ENCODE data around the gene SIMC1. TPM values are rescaled to one million over a fixed set of nuclear protein-coding genes. Genes with fewer than 3 reads are reported as not detected.
"Not testable (repeated sequence)": the region's sequence is repeated elsewhere in the genome, so short reads cannot be mapped to it uniquely, and the experiment has no call there.

SIMC1 gene
- total RNA-seq, 2 experiments from 2014 or later = 33.6 to 57.5 TPM

DNA sequence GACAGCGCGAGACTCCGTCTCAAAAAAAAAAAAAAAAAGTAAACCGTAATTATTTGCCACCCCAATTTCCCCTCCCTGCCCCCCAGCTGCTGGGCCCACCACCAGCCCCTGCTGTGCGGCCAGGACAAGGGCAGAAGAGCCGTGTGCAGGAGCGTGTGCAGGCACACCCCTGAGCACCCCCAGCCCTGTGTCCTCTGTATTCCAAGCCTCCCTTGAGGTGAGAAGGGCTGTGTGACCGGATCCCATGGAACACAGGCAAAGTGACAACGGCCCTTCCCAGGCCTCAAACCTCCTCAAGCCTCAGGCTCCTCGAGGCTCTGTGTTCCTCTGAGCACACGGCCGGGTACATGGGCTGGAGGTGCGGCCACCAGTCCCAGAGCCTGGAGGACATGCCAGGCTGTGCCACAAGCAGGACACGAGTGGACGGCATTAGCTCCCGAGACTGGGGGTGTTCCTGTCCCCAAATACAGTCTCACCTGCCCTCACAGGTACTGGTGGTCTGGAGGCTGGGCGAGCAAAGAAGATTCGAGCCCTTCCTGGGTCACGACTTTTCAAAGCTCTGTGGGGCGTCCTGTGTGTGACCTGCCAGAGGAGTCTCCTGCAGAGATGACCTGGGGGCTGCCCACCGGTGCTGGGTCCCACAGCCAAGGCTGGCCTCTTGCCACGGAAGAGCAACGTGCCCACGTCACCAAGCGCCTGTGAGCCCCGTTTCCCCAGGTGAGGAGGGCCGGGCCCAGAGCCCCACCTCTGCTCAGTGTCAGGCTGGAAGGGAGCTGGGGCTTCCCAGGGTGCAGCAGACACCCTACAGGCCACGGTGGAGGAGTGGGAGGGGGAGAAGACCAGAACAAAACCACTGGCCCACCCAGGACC, 47.1 kb upstream of the SIMC1 start:
- TF ChIP-seq EZH2phosphoT487 (IDR thresholded peaks at IDR 0.05; ENCODE audit: borderline replicate concordance, low read depth, low read length) = no peak
- TF ChIP-seq, protein P1, sequence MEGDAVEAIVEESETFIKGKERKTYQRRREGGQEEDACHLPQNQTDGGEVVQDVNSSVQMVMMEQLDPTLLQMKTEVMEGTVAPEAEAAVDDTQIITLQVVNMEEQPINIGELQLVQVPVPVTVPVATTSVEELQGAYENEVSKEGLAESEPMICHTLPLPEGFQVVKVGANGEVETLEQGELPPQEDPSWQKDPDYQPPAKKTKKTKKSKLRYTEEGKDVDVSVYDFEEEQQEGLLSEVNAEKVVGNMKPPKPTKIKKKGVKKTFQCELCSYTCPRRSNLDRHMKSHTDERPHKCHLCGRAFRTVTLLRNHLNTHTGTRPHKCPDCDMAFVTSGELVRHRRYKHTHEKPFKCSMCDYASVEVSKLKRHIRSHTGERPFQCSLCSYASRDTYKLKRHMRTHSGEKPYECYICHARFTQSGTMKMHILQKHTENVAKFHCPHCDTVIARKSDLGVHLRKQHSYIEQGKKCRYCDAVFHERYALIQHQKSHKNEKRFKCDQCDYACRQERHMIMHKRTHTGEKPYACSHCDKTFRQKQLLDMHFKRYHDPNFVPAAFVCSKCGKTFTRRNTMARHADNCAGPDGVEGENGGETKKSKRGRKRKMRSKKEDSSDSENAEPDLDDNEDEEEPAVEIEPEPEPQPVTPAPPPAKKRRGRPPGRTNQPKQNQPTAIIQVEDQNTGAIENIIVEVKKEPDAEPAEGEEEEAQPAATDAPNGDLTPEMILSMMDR (conservative IDR thresholded peaks at IDR 0.05; ENCODE audit: low read length) = no peak

GRCh38 chr5:176192094-176192721, 46.0 kb upstream of the SIMC1 start:
- Histone ChIP-seq H3K4me3 (ENCODE audit: low read depth, low read length, poor library complexity, severe bottlenecking) (no peak overlapping the region), H4K20me1 (ENCODE audit: insufficient read depth, low read length) (no peaks in the 10 kb centered on the region), H3K9me3 (ENCODE audit: low read length) (no peaks in the 10 kb centered on the region), H3K27ac (ENCODE audit: low read depth, low read length, poor library complexity, severe bottlenecking) (no peak overlapping the region), H3K36me3 (ENCODE audit: insufficient read depth, low read length) (no peaks in the 10 kb centered on the region), H3K79me2 (ENCODE audit: insufficient read depth, low read depth, low read length) (no peaks in the 10 kb centered on the region), H2AFZ (ENCODE audit: low read length) (no peak overlapping the region), H3K4me2 (ENCODE audit: low read length) (no peak overlapping the region), H3K9me2 (ENCODE audit: insufficient read depth, low read length) (no peaks in the 10 kb centered on the region), H3K4me1 (ENCODE audit: insufficient read depth, low read length, poor library complexity, severe bottlenecking) (no peaks in the 10 kb centered on the region)
- no TSS peak for BruUV-seq (replicated peaks)
- intact Hi-C loops (cut with micrococcal nuclease; ENCODE audit: unreplicated experiment) = no loop called here
- POLR2A ChIA-PET = no interaction called here
- CTCF ChIA-PET (ENCODE audit: unreplicated experiment) = interaction anchor here (0.6 kb wide), 1 partner anchor 12 kb away, joined by 4 read pairs; no protein-coding TSS in a partner anchor
- no peak for TF ChIP-seq EZH2phosphoT487 (IDR thresholded peaks at IDR 0.05; ENCODE audit: borderline replicate concordance, low read depth, low read length)
- TF ChIP-seq, protein P1 (conservative IDR thresholded peaks at IDR 0.05; ENCODE audit: low read length) = no peak
- no peak for DNase-seq (ENCODE audit: low spot score)

More for the DNA sequence above, 47.1 kb upstream of the SIMC1 start:
- BruUV-seq (replicated peaks) = no TSS peak
- ChIA-PET CTCF (ENCODE audit: unreplicated experiment) (no interaction called here), POLR2A (no interaction called here)
- no peak overlapping the region for H3K4me2 ChIP-seq (ENCODE audit: low read length)
- no peaks in the 10 kb centered on the region for H3K9me2 ChIP-seq (ENCODE audit: insufficient read depth, low read length)
- no peaks in the 10 kb centered on the region for H3K9me3 ChIP-seq (ENCODE audit: low read length)
- no peaks in the 10 kb centered on the region for H3K79me2 ChIP-seq (ENCODE audit: insufficient read depth, low read depth, low read length)
- no peaks in the 10 kb centered on the region for H4K20me1 ChIP-seq (ENCODE audit: insufficient read depth, low read length)
- H3K27ac ChIP-seq (ENCODE audit: low read depth, low read length, poor library complexity, severe bottlenecking) = no peak overlapping the region
- no peak overlapping the region for H3K4me3 ChIP-seq (ENCODE audit: low read depth, low read length, poor library complexity, severe bottlenecking)
- no peaks in the 10 kb centered on the region for H3K36me3 ChIP-seq (ENCODE audit: insufficient read depth, low read length)
- no peaks in the 10 kb centered on the region for H3K4me1 ChIP-seq (ENCODE audit: insufficient read depth, low read length, poor library complexity, severe bottlenecking)
- DNase-seq (ENCODE audit: low spot score) = no peak
- H2AFZ ChIP-seq (ENCODE audit: low read length) = no peak overlapping the region
- intact Hi-C loops (cut with micrococcal nuclease; ENCODE audit: unreplicated experiment) = no loop called here

- H3K4me1 ChIP-seq (ENCODE audit: insufficient read depth, low read length, poor library complexity, severe bottlenecking); H3K36me3 ChIP-seq (ENCODE audit: insufficient read depth, low read length); intact Hi-C loops (cut with micrococcal nuclease; ENCODE audit: unreplicated experiment); POLR2A ChIA-PET; H3K4me2 ChIP-seq (ENCODE audit: low read length); H3K79me2 ChIP-seq (ENCODE audit: insufficient read depth, low read depth, low read length); H3K27ac ChIP-seq (ENCODE audit: low read depth, low read length, poor library complexity, severe bottlenecking); H3K9me2 ChIP-seq (ENCODE audit: insufficient read depth, low read length); DNase-seq (ENCODE audit: low spot score); H3K9me3 ChIP-seq (ENCODE audit: low read length); H3K4me3 ChIP-seq (ENCODE audit: low read depth, low read length, poor library complexity, severe bottlenecking); CTCF ChIA-PET (ENCODE audit: unreplicated experiment); H4K20me1 ChIP-seq (ENCODE audit: insufficient read depth, low read length); H2AFZ ChIP-seq (ENCODE audit: low read length); BruUV-seq (replicated peaks): not testable (repeated sequence)
Observed at GRCh38 chr5:176192722-176193117, 45.5 kb upstream of the SIMC1 start.

DNA sequence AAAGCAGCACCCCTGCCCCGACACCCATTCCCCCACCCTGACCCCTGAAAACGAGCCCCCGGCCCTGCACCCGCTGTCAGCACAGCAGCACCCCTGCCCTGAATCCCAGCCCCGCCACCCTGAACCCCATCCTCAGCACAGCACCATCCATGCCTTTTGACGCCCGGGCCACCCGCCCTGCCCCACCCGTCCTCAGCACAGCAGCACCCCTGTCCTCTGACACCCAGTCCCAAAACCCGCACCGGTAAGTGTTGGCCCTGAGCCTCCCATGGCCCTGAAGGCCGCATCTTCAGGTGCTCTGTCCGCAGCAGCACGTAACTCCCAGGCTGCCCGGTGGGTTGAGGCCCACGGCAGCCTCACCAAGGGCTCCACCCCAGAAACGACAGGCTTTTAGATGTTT, 44.6 kb upstream of the SIMC1 start:
- H2AFZ ChIP-seq (ENCODE audit: low read length); H3K4me3 ChIP-seq (ENCODE audit: low read depth, low read length, poor library complexity, severe bottlenecking); CTCF ChIA-PET (ENCODE audit: unreplicated experiment); H3K9me3 ChIP-seq (ENCODE audit: low read length); H3K9me2 ChIP-seq (ENCODE audit: insufficient read depth, low read length); DNase-seq (ENCODE audit: low spot score); BruUV-seq (replicated peaks); H4K20me1 ChIP-seq (ENCODE audit: insufficient read depth, low read length); intact Hi-C loops (cut with micrococcal nuclease; ENCODE audit: unreplicated experiment); POLR2A ChIA-PET; H3K36me3 ChIP-seq (ENCODE audit: insufficient read depth, low read length); H3K4me1 ChIP-seq (ENCODE audit: insufficient read depth, low read length, poor library complexity, severe bottlenecking); H3K4me2 ChIP-seq (ENCODE audit: low read length); H3K79me2 ChIP-seq (ENCODE audit: insufficient read depth, low read depth, low read length); H3K27ac ChIP-seq (ENCODE audit: low read depth, low read length, poor library complexity, severe bottlenecking): not testable (repeated sequence)
